Caki2 (cell line): ENCODE measurements around the gene TRIM14. TPM values are rescaled to one million over a fixed set of nuclear protein-coding genes. Genes with fewer than 3 reads are reported as not detected.
"Not testable (repeated sequence)": the region's sequence is repeated elsewhere in the genome, so short reads cannot be mapped to it uniquely, and the experiment has no call there.

Source experiments
- DNase-seq: peaks from one replicate; pipeline ENCODE4 v3.0.0-alpha.2; 2015; ENCODE audit warnings: low read depth
- in situ Hi-C: cut with HindIII; loops from 2 replicates; pipeline ENCODE4 v1.10.0; 2016; ENCODE audit warnings: low sequenced_read_pairs, low pct_unique_long_range_greater_than_20kb, mixed read lengths
- total RNA-seq: library from RNA; depleted of rRNA; stranded (reverse); fragments of >200 nt; shearing (Covaris generic); gene quantifications from 2 replicates; pipeline ENCODE4 v1.2.3, GENCODE V29; 2014; ENCODE audit warnings: low replicate concordance

TRIM14 gene
- total RNA-seq, 1 experiment from 2014 or later = 5.7 TPM

DNA sequence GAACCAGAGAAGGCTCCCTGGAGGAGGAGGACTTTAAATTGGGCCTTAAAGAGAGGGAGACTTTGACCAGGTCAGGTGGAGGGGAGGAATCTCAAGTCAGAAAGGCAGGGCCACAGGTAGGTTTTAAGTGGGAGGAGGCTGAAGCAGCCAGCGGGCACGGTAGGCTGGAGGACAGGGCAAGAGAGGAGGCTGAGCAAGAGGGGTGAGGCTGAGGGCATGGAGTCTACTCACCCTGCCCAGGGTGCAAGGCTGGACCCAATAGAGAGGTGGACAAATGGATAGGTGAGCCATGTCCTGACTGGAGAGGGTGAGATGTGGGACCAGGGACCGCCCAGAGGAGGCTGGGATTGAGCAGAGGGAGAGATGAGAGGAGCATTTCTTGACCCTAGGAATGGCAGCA, 25.6 kb upstream of the TRIM14 start:
- DNase-seq = no peak
- in situ Hi-C loops = no loop called here

DNA sequence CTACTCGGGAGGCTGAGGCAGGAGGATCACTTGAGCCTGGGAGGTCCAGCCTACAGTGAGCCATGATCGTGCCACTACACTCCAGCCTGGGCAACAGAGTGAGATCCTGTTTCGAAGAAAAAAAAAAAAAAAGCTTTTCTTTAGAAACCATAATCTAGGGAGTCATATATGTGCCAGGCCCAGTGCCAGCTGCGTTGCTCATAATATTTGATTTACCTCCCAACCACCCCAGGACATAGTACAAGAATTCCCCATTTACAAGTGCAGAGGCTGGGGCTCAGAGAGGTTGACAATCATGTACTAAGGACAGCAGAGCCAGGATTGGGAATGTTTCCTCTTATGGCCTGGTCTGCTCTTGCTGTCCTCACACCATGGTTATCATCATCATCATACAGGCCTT, 25.1 kb upstream of the TRIM14 start:
- DNase-seq = no peak
- in situ Hi-C loops = no loop called here

DNA sequence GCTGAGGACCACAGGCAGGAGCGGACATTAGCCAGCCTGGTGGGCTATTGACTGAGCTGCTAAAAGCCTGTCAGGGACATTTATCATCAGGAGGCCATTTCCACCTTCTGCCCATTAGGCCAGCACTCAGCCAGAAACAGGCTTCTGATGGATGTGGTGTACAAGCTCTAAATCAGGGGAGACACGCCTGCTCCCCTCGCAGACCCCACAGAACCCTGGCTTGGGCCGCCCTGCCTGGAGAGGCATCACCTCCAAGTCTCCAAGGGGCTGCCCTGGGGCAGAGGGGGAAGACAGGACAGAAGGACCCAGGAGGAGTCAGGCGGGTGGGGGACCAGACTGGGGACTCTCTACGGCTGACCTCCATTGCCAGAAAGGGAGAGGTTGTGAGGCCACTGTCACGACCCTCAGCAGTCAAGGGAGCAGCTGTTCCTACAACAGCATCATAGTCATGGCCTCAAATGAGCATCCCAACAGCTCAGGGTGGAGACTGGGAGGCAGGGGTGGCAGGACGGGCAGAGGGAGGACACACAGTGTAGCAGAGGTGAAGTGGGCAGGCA, 24.0 kb upstream of the TRIM14 start:
- in situ Hi-C loops = no loop called here
- no peak for DNase-seq

DNA sequence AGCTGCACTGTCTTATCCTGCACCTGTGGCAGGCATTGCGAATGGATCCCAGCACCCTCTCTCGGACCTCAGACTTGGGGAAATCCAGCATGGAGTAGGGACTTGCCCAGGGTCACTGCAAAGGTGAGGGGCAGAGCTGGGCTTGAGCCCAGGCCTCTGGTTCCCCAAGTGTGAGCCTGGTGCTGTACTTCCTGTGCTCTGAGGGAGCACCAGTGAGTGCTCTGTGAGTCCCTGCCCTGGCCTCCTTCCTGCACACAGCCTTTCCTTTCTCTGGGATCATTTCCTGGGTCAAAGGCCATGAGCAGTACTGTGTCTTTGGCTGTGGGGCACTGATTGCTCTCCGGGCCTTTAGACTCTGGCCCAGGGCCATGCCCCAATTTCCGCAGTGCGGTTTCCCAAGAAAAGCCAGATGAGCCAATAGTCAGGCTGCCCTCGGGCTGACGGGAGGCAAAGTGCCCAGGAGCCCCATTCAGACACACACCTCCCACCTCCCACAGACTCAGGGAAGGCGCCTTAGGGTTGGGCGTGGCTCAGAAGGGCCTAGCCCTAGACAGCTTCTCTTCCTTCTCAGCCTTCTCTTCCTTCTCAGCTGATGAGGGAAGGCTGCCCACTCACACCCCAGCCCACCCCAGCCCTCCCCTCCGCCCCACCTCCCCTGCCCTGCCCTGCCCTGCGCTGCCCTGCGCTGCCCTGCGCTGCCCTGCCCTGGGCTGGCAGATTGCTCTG, 23.3 kb upstream of the TRIM14 start:
- DNase-seq = no peak
- in situ Hi-C loops = no loop called here

DNA sequence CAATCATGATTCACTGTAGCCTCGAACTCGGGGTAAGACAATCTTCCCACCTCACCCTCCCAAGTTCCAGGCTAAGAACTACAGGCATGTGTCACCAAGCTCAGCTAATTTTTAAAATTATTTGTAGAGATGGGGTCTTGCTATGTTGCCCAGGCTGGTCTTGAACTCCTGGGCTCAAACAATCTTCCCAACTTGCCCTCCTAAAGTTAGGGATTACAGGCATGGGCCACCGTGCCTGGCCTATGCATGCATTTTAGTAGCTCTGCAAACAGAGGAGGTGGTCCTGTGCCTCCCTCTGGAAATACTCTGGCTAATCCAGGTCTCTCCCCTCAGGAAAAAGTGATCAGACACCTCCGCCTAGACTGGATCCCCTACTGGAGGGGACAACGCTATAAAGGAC, 21.5 kb upstream of the TRIM14 start:
- in situ Hi-C loops = no loop called here
- no peak for DNase-seq

DNA sequence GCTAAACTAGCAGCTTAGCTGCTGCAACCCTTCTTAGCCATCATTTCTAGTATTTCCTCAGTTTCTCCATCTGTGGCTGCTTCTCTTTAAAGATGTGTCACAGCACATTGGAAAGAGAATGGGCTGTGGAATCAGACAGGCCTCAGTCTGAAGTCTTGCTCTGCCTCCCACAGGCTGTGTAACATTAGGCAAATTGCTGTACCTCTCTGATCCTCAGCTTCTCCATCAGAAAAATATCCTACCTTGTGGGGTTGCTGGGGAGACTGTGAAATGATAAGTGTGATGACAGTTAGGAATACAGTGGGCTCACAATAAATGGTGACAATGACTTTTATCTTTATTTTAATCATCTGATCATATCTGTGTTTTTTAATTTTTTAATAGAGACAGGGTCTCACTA, 17.5 kb upstream of the TRIM14 start:
- in situ Hi-C loops = no loop called here
- no peak for DNase-seq

DNA sequence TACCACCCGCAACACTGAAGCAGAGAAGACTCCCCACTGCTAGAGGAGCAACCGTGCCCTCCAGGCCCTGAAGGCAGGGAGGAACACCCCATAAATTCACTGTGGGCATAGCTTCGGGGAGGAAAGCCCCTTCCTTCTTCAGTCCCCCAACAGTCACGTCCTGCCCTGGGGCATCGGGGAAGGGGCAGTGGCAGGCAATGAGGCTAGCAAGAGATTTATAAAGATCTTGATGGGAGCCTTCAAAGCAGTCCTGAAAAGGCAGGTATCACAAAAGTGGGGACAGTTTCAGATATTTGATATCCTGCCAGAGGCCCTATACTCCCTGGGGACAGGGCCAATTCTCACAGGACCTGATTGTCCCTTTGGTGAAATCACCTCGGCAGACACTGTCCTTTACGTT, 16.9 kb upstream of the TRIM14 start:
- DNase-seq = no peak
- in situ Hi-C loops = no loop called here

DNA sequence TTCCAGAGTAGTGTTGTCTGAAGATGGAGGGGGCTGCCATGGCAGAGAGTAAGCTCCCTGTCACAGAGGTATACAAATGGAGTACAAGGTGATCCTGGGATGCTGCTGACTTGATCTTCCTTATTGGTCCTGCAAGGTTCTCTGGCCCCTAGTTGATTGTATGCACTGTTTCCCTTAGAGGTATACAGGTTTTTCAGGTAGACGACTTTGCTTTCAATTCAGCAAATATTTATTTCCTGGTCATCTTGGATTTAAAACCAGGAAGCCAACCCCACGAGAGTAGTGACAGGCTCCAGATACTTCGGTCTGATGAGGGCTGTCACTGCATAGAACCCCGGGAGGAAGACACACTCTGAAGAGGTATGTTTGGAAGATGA, 16.5 kb upstream of the TRIM14 start:
- DNase-seq = no peak
- in situ Hi-C loops = no loop called here

DNA sequence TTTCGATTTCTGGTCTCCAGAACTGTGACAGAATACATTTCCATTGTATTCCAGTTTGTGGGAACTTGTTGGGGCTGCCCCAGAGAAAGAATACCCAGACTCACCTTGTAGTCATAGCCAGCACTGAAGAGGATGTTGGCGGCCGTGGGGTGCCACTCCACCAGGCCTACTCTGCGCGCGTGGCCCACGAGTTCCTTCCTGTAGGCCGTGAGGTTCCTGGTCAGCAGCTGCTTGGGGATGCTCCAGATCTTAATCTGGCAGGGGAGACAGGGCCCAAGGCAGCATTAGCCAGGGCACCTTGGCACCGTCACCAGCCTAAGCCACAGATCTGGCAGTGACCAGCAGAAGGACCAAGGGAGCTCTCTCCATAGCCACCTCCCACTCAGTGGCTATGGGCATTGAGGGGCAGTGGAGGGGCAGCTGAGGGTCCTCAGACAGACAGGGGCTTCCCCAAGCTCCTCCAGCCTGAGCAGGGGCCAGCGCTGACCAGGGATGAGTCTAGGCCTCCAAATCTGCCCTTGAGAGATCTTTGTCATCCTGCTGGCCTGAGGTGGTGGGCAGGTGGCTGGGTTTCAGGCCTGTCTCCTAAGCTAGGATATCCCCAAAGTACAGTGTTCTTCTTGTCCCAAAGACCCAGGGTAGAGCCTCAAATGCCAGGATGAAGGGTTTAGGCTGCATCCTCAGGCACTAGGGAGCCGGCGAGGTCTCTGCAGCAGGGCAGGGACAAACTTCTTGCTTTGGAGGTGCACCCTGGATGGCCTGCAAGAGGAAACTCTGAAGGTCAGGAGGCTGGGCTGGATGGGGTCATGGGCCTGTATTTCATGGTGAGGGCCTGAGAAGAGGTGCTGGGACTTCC, 15.9 kb upstream of the TRIM14 start:
- in situ Hi-C loops = no loop called here
- DNase-seq = no peak

DNA sequence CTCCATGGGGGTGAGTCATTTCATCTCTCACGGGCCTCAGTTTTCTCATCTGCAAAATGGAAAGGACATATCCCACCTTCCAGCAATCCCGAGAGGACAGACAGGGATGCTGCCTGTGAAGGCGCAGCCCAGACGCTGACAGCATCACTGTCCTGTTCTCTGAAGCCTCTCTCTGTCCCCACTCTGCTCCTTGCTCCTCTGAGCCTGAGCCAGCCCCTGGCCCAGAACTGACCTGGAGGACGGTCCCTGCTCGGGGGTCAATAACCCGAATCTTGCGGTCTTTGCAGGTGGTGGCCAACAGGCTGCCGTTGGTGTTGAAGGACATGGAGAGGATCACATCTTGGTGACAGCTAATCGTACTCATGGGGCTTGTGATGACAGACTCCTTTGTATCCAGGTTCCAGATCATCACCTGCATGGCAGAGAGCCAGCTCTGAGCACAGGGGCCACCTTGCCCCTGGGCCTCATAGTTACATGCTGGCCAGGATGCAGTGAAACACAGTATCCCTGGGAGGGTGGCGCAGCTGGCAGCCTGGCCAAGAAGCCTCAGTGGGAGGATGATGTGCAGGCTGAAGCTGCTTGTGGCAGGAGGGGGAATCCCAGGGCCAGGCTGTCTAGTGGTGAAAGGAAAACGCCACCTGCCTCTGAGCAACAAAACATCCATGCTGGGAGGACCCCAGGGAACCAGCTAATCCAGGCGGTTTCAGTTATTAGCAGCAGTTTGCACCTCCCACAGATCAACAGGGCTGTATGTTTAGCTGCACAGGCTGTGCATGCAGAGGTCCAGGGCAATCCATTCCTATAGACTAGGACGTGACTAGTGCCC, 14.0 kb upstream of the TRIM14 start:
- DNase-seq = no peak

DNA sequence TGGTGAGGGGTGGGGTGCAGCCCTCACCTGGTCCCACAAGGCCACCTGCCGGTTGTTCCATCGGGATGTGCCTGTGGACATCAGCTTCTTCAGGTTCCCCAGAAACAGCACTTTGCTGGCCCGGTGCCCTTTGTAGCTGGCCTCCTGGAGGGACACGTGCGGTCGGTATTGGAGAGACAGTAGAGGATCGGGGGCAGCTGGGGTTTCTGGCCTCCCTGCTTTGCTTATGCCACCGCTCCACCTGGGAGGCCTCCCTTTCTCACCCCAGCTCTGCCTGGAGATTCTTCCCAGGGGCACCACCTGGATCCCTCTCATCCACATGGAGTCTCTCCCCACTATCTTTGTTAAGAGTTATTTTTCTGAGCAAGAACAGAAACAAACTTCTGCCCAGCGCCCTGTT, 13.1 kb upstream of the TRIM14 start:
- in situ Hi-C loops = no loop called here
- no peak for DNase-seq

More for the DNA sequence above, 14.0 kb upstream of the TRIM14 start:
- in situ Hi-C loops = no loop called here

DNA sequence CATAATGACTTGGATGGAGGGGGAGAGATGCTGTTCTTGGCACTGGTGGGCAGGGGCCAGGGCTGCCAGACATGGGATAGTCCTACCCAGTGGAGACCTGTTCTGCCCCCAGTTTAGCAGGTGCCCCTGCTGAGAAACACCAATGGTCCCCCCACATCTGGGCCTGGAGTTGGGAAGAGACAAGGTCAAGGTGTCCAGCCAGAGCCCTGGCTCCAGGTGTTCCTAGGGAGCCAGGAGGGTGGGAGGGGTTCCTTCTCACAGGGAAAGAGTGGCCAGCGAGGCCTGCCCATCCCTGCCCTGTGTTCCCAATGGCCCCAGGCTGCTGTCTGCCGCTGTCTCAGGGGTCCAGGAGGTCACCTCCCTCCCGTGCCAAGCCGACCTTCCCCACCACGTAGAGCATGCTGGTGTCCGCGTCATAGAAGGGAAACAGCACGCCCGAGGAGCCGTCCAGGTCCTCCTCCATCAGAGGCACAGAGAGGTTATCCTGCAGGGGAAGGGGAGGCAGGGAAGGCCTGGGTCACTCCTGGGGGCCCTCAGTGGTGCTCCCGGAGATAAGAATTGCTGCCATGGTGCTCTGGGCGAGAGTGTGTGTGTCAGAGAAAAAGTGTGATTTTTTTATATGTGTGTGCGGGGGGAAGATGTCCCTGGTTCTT, 11.7 kb upstream of the TRIM14 start:
- no peak for DNase-seq
- in situ Hi-C loops = no loop called here

DNA sequence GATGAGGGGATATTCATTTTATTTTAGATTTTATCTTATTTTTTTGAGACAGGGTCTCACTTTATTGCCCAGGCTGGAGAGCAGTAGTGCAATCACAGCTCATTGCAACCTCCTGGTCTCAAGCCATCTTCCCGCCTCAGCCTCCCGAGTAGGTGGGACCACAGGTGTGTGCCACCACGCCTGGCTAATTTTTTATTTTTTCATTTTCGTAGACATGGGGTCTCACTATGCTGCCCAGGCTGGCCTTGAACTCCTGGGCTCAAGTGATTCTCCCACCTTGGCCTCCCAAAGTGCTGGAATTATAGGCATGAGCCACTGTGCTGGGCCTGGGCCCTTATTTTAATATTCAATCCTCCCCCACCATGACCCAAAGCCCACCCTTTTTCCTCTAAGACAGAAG, 11.0 kb upstream of the TRIM14 start:
- DNase-seq, in situ Hi-C loops: not testable (repeated sequence)

DNA sequence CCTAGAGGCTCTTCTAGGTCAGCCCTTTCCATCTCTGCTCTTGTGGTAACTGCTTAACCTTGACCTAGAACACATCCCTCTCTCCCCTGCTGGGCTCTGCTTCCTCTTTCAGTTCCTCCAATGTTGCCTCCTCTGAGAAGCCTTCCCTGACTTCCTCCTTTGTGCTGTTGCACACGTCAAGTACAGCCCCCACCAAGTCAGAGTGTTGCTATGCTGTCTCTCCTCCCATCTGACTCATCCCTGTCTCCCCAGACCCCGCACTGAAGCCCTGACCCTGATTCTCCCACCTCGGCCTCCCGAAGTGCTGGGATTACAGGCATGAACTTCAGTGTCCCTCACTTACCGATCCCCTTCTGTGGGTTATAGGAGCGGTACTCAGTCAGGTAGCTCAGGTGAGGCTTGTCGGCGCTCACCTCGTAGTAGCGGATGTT, 10.4 kb upstream of the TRIM14 start:
- in situ Hi-C loops = no loop called here
- DNase-seq = no peak

DNA sequence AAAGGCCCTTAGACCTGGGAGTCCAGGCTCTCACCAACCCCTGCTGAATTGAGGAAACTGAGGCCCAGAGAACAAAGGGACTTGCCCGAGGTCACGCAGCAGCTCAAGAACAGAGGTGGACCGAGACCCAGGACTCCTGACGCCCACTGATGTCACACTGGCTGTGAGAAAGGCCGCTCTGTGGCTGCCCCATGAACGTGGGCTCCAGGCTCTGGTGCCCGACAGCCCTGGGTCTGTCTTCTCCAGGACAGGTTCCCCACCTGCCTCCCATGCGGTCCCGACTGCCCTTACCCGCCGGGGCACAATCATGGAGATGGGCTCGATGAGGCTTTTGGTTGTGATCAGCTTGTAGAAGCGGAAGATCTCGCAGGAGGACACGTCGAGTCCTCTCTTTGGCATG, 9.3 kb upstream of the TRIM14 start:
- in situ Hi-C loops = no loop called here
- no peak for DNase-seq

DNA sequence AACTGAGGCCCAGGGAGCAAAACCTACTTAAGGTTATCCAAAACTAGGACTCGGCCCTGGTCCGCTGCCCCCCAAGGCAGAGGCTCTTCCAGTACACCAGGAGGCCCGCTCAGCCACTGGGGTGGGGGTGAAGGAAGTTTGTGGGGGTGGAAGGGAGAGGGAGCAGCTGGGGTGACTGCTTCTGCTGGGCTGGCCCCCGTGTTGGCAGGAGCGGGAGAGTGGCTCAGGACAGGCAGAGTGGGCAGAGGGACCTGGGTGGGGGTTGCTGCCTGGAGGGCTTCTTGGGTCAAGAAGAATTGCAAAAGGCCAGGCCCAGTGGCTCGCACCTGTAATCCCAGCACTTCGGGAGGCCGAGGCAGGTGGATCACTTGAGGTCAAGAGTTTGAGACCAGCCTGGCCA, 8.2 kb upstream of the TRIM14 start:
- in situ Hi-C loops = no loop called here
- no peak for DNase-seq

DNA sequence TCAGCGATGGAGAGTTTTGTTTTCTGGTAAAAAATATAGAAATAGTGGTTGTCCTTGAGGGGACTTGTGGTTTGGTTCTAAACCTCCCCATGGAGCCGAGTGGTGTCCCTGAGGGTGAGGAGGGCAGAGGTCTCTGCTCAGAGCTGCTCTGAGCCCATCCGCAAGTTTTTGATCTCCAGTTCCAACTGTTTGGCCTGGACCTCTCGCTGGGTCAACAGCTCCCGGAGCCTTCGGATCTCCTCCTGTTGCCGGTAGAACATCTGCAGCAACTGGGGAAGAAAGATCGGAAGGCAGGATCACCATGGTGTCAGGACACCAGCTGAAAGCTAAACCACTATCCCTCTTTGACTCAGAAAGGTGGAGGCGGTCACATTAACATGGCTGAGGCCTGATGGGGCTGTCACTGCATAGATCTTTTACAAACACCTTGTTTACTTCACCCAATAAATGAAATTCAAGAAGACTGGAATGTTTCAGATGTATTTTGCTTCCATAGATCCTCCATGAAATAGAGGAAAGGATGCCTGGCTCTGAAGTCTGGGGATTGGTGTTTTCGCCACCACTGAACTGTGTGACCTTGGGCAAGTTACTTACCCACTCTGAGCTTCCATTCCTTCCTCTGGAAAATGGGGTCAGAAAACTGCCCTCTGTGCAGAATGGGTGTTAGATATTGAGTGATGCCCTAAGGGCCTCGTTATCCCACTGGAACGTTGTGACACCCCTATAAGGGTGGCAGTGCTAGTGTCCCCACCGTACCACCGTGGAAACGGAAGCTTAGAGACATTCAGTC, 5.8 kb upstream of the TRIM14 start:
- in situ Hi-C loops = no loop called here
- DNase-seq = no peak
